Muscle of arm (tissue), 12 donors: ENCODE data around the gene HOXA9. TPM values are rescaled to one million over a fixed set of nuclear protein-coding genes. Genes with fewer than 3 reads are reported as not detected.

Source experiments
- DNase-seq: peaks from one replicate; pipeline ENCODE4 v3.0.0-alpha.2; 2013
- polyA plus RNA-seq, 12 donors: library from polyadenylated mRNA; unstranded; fragments of 120-200 nt; gene quantifications; one replicate each; pipeline ENCODE4 v1.2.1, GENCODE V29; 2013; ENCODE audit not compliant: insufficient read length in 12 of 12

The HOXA9 gene
- polyA plus RNA-seq, 12 donors, result 21.7 to 48.1 (median 29.8) TPM; not detected in 1

DNA sequence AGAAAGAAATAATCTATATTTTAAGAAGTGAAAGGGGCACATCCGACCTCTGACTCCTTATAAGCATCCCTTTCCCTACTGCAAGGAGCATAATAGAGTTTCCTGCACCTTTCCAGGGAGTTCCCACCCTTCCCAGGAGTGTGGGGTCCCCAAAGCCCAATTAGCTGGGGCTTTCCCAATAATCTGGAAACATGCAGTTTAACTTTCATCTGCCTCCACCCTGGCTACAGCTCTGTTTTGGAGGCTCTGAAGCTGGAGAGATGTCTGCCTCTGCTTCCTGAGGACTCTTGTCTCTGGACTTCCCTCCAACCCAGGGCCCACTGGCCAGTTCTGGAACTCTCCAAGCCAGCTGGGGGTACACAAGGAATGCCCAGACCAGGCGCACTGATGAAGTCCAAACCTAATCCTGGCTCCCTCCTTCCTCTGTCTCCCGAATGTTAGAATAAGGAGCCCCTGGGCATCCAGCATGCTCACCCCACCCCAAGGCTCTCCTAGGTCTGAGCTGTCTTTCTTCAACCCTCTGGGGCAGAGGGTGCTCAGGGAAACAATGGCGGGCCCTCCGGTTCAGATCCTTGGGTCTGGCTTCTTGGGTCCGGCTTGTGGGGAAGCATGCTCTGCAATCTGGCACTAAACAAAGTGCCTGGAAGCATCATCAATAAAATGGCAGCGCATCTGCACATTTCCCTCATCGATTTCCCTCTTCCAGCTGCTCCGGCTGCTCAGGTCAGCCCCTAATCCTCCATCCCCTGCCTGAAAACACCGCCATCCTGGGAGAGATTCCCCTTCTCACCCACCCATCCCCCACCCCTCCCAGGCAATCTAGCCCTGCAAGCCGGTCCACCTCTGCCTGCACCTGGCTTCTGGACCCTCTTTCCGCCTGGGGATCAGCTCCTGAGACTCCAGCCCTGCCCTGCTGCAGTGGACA lies 48.1 kb downstream of the HOXA9 start:
- DNase-seq, result no peak

GRCh38 chr7:27116031-27116961 lies 49.0 kb downstream of the HOXA9 start:
- DNase-seq, result no peak

DNA sequence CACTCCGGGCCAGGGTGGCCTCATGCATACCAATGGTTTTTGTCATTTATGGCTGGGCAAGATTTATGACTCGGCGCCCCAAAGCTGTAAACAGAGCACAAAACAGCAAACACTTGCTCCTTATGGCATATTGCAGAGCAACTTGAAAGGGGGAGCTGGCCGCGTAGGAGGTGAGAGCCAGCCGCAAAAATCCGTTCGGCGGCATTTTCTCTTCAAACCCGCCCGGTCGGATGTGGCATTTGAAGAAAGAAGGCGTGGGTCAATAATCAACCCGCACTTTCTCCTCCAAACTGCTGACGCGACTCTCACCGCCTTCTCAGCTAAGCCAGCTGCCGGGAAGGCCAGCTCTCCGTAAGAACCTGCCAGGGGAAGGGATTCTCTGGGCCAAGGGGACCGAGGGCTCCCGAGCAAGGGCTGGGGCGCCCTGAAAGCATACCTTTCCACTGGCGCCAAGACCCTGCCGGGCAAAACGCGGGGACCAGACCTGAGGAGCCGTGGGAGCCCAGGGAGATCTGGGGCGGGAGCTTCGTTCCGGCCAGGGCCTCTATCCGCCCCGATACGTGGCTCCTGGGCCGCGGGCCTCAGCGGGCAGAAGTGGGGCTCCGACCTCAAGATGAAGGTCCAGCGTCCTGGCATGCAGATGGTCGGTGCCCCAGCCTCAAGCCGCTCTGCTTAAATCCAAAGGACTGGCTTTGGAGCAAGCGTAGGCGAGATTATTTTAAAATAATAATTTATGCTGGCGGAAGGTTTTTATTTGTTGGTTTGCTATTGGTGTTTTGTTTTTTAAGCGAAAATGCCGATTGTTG lies 49.9 kb downstream of the HOXA9 start:
- DNase-seq, result no peak

DNA sequence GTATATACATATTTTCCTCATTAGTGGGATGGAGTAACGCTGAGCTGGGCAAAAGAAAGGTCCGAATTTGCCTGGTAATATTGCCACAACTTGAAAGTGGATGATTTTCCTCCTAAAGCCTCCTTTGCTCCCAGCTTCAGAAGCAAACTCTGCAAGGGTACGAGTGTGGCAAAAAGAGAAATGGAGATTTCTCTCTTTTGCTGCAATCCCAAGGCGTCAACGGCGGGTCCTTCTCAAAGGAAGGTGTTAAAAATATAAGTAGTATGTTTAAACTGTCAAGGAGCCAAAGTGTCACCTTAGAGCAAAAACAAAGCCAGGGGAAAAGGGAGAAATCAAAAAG lies 50.5 kb downstream of the HOXA9 start:
- no peak for DNase-seq

DNA sequence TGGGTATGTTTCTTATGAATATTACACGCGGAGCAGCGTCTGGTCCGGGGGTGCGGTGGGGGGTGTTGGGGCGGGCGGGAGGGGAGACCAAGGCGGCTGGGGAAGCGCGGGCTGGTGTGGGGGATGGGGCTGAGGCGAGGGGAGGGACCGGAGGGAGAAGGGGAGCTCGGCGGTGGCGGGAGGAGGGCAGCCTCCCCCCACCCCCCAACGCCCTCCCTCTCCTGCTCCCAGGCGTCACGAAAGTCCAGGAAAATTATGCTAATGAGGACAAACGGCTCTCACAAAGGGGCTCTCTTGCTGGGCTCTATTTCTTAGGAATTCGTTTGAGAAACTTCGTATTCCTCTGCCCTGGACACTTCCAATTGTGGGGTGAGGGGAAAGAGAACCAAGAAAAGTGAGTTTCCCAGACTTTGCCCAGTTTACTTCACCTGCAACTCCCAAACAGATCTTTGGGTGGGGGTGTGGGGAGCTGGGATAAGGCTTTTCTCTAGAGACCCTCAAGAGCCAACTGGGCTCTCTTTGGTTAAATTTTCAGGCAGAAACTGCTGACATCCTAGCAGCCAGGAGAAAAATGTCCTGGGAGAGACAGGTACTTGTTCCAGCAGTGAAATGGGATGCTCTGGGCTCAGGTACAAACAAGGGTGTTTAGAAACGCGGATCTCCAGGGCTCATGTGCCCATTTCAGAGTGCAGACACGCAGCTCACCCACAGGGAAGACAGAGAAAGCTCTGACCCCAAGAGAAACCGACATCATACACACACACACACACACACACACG lies 51.2 kb downstream of the HOXA9 start:
- no peak for DNase-seq

DNA sequence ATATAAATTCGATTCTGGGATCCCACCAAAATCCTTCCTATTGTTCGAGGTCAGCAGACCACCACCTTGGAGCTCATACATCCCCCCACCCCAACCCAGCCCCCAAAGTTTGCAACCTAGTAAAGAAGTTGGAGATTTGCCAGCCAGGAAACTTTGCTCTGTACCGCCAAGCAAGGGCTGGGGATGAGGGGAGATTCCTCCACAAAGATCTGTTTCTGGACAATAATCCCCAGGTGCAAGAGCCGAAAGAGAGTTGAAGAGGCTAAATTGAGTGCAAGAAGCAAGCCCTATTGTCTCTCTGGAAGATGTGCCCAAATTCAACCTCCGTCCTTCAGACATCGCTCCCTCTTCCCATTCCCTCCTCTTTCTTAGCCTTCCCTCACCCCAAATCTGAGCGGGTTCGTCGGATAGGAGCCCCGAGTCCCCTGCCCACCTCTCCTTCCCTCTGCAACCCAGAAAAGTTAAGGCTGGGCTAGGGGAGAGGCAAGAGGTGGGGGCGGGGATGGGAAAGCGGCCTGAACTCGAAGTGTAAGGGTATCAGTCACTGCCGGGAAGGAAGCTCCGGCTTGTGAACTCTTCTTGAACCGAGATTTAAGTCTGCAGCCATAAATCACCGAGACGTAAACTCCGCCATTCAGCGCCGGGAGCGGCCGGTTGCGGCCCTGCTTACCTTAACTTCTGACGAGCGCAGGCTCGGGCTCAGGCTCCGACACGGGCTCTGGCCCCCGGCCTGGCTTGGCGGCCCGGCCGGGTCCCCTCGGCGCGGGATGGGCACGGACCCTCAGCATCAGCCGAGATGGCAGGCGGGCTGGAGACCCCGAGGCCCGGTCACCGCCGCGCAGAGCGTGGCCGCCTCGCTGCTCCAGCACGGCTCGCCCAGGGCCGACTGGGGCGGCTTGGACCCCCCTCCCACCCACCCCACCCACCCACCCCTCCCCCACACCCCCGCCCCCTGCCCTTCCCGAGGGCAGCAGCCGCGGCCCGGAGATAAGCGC lies 52.1 kb downstream of the HOXA9 start:
- DNase-seq, result no peak

Other genes with a start within 250 kb of the HOXA9 start
- 1 to 10 TPM in 6 of 12 donors, under 1 TPM in 4, not detected in 2; 0.35 to 1.6 (median 1.1) TPM for gene HOXA1, start 69.5 kb downstream of the HOXA9 start, polyA plus RNA-seq
- 1 to 10 TPM in 11 of 12 donors, not detected in 1; 1.9 to 10.0 (median 3.7) TPM for gene HOXA2, start 62.9 kb downstream of the HOXA9 start, polyA plus RNA-seq
- gene HOXA4, start 34.8 kb downstream of the HOXA9 start, polyA plus RNA-seq, result 10 to 100 TPM in 11 of 12 donors, not detected in 1; 15.4 to 32.6 (median 27.3) TPM
- gene HOXA5, start 21.9 kb downstream of the HOXA9 start, polyA plus RNA-seq, result 10 to 100 TPM in 11 of 12 donors, not detected in 1; 11.3 to 35.3 (median 17.6) TPM
- 10 to 100 TPM in 2 of 12 donors, 1 to 10 TPM in 9, not detected in 1; 4.1 to 14.4 (median 6.8) TPM for gene HOXA6, start 17.8 kb downstream of the HOXA9 start, polyA plus RNA-seq
- 10 to 100 TPM in 7 of 12 donors, 1 to 10 TPM in 4, not detected in 1; 6.8 to 48.8 (median 12.9) TPM for gene HOXA3, start 13.0 kb downstream of the HOXA9 start, polyA plus RNA-seq
- 10 to 100 TPM in 11 of 12 donors, not detected in 1; 12.0 to 26.8 (median 17.3) TPM for gene HOXA7, start 8.9 kb downstream of the HOXA9 start, polyA plus RNA-seq
- 10 to 100 TPM in 11 of 12 donors, not detected in 1; 19.4 to 41.0 (median 28.5) TPM for gene HOXA10, start 8.8 kb upstream of the HOXA9 start, polyA plus RNA-seq
- gene HOXA11, start 19.7 kb upstream of the HOXA9 start, polyA plus RNA-seq, result 10 to 100 TPM in 1 of 12 donors, 1 to 10 TPM in 9, under 1 TPM in 1, not detected in 1; 0.58 to 10.1 (median 2.2) TPM
- 1 to 10 TPM in 2 of 12 donors, under 1 TPM in 7, not detected in 3; 0.07 to 8.1 (median 0.45) TPM for gene HOXA13, start 34.6 kb upstream of the HOXA9 start, polyA plus RNA-seq
- under 1 TPM in 1 of 12 donors, not detected in 11; 0.06 TPM for gene EVX1, start 77.3 kb upstream of the HOXA9 start, polyA plus RNA-seq